ENCODE data around the gene ITIH3.

The ITIH3 gene

GRCh38 chr3:52852419-52852818 lies 57.8 kb downstream of the ITIH3 start:
- H3K9me3 ChIP-seq (ENCODE audit: control insufficient read depth in 1 of 2, low read length in 2 of 2): no peaks in the 10 kb centered on the region
- H3K4me3 ChIP-seq (ENCODE audit: low read depth in 1 of 2, low read length in 2 of 2): no peak overlapping the region
- peaks cover 19 to 36% of the 10 kb centered on the region in 2 donors for H3K36me3 ChIP-seq (ENCODE audit: control insufficient read depth in 1 of 2, insufficient read depth in 2 of 2, low read length in 2 of 2)
- no peaks in the 10 kb centered on the region for H3K4me1 ChIP-seq (ENCODE audit: control insufficient read depth in 1 of 2, insufficient read depth in 2 of 2, low read length in 2 of 2)
- no peaks in the 10 kb centered on the region for H3K27me3 ChIP-seq (ENCODE audit: low read depth, low read length)
- no peak overlapping the region for H3K27ac ChIP-seq (ENCODE audit: low read length)

- Histone ChIP-seq H3K27me3 (ENCODE audit: low read depth, low read length) (no peaks in the 10 kb centered on the region), H3K4me3 (ENCODE audit: low read depth in 1 of 2, low read length in 2 of 2) (no peak overlapping the region), H3K36me3 (ENCODE audit: control insufficient read depth in 1 of 2, insufficient read depth in 2 of 2, low read length in 2 of 2) (peaks cover 19 to 27% of the 10 kb centered on the region in 2 donors), H3K9me3 (ENCODE audit: control insufficient read depth in 1 of 2, low read length in 2 of 2) (no peaks in the 10 kb centered on the region), H3K4me1 (ENCODE audit: control insufficient read depth in 1 of 2, insufficient read depth in 2 of 2, low read length in 2 of 2) (no peaks in the 10 kb centered on the region), H3K27ac (ENCODE audit: low read length) (no peak overlapping the region)
These were observed 59.4 kb downstream of the ITIH3 start for GRCh38 chr3:52854013-52854412.

DNA sequence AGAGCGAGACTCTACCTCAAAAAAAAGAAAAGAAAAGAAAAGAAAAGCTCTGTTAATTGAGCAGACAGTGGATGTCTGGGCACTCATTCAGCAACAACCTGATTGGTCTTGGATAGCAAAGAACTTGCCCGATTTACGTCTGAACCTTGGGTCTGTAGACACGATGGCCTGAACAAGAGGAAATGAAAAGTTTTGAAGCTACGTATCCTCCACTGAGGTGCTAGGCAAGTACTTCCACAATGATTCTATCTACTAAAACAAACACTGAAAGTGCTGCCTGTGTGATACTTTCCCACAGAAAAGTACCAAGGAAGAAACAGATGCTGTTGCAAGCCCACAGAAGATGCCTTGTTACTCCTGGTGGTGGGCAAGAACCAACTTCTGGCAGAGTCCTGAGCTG lies 62.1 kb downstream of the ITIH3 start:
- Histone ChIP-seq H3K9me3 (ENCODE audit: control insufficient read depth in 1 of 2, low read length in 2 of 2) (no peaks in the 10 kb centered on the region), H3K4me1 (ENCODE audit: control insufficient read depth in 1 of 2, insufficient read depth in 2 of 2, low read length in 2 of 2) (no peaks in the 10 kb centered on the region), H3K4me3 (ENCODE audit: low read depth in 1 of 2, low read length in 2 of 2) (no peak overlapping the region), H3K27ac (ENCODE audit: low read length) (no peak overlapping the region), H3K36me3 (ENCODE audit: control insufficient read depth in 1 of 2, insufficient read depth in 2 of 2, low read length in 2 of 2) (peaks cover 8 to 15% of the 10 kb centered on the region in 2 donors), H3K27me3 (ENCODE audit: low read depth, low read length) (no peaks in the 10 kb centered on the region)

DNA sequence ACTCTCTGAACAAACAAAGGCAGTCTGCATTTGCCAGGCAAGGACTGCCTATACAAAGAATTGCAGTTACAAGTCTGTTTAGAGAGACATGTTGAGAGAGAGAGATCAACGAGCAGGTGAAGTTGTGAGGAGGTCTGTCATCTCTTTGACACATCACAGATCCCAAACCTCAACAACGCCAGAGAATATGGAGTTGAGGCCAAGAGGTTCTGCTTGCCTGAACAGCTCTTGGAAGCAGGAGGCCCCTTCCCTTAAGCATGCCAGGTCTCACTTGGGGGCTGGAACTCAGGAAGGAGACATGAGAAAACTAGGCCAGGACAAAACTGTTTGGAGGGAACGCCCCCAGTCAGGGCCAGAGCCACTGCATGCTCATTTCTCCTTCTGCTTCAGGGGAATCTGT lies 62.5 kb downstream of the ITIH3 start:
- no peak overlapping the region for H3K27ac ChIP-seq (ENCODE audit: low read length)
- peaks cover 3 to 10% of the 10 kb centered on the region in 2 donors for H3K36me3 ChIP-seq (ENCODE audit: control insufficient read depth in 1 of 2, insufficient read depth in 2 of 2, low read length in 2 of 2)
- H3K4me1 ChIP-seq (ENCODE audit: control insufficient read depth in 1 of 2, insufficient read depth in 2 of 2, low read length in 2 of 2): no peaks in the 10 kb centered on the region
- H3K9me3 ChIP-seq (ENCODE audit: control insufficient read depth in 1 of 2, low read length in 2 of 2): no peaks in the 10 kb centered on the region
- no peak overlapping the region for H3K4me3 ChIP-seq (ENCODE audit: low read depth in 1 of 2, low read length in 2 of 2)
- H3K27me3 ChIP-seq (ENCODE audit: low read depth, low read length): no peaks in the 10 kb centered on the region

DNA sequence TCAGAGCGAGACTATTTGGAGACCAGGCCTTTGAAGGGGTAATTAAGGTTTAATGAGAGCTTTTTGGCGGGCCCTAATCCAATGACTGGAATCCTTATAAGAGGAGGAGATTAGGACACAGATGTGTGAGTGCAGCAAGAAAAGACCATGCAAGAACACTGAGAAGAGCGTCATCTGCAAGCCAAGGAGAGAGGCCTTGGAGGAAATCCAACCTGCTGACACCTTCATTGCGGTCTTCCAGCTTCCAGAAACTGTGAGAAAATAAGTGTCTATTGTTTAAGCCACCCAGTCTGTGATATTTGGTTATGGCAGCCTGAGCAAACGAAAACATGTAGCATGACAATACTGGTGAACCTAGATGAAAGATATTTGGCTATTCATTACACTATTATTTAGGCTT lies 63.3 kb downstream of the ITIH3 start:
- Histone ChIP-seq H3K27ac (ENCODE audit: low read length) (no peak overlapping the region), H3K9me3 (ENCODE audit: control insufficient read depth in 1 of 2, low read length in 2 of 2) (no peaks in the 10 kb centered on the region), H3K4me1 (ENCODE audit: control insufficient read depth in 1 of 2, insufficient read depth in 2 of 2, low read length in 2 of 2) (no peaks in the 10 kb centered on the region), H3K36me3 (ENCODE audit: control insufficient read depth in 1 of 2, insufficient read depth in 2 of 2, low read length in 2 of 2) (peaks cover 0 to 6% of the 10 kb centered on the region in 2 donors), H3K4me3 (ENCODE audit: low read depth in 1 of 2, low read length in 2 of 2) (no peak overlapping the region), H3K27me3 (ENCODE audit: low read depth, low read length) (no peaks in the 10 kb centered on the region)

Data from muscle layer of duodenum (tissue), 2 donors.